DND-41 (cell line): Measurements from ENCODE around the gene CYP8B1.

ENCODE experiments used
- ATAC-seq: fragments of 200-7000 bp; cut with Tn5 transposase; 3 replicates; pipeline ENCODE4 v1.9.1; 2021; ENCODE audit warnings: low read depth; ENCODE audit not compliant: insufficient read depth
- DNase-seq: peaks from one replicate; pipeline ENCODE4 v3.0.0-alpha.2; 2020
- H2AFZ ChIP-seq: 2 replicates; pipeline ENCODE4 v1.6.0; 2012; ENCODE audit warnings: low read depth, low read length
- H3K27ac ChIP-seq: 2 replicates; pipeline ENCODE4 v1.5.1; 2012; ENCODE audit warnings: low read length, inconsistent platforms
- H3K27me3 ChIP-seq: fragments of 200-600 bp; sonication (generic); 2 replicates; pipeline ENCODE4 v1.6.0; 2012; ENCODE audit warnings: low read length, mild to moderate bottlenecking, inconsistent platforms; ENCODE audit not compliant: insufficient read depth, poor library complexity
- H3K36me3 ChIP-seq: 2 replicates; pipeline ENCODE4 v1.5.1; 2012; ENCODE audit warnings: low read length, inconsistent platforms; ENCODE audit not compliant: insufficient read depth
- H3K4me1 ChIP-seq: 2 replicates; pipeline ENCODE4 v1.5.1; 2012; ENCODE audit warnings: mild to moderate bottlenecking, low read length; ENCODE audit not compliant: insufficient read depth
- H3K4me2 ChIP-seq: 2 replicates; pipeline ENCODE4 v1.6.0; 2012; ENCODE audit warnings: mild to moderate bottlenecking, moderate library complexity, low read length, inconsistent platforms; ENCODE audit not compliant: insufficient read depth
- H3K4me3 ChIP-seq, 2 experiments: fragments of 200-600 bp in 1 of 2; shearing (Covaris generic) in 1 of 2; 2 replicates each; pipeline ENCODE4 v1.5.1; 2012 to 2016; ENCODE audit warnings: inconsistent platforms in 2 of 2, low read length in 2 of 2, mild to moderate bottlenecking in 2 of 2, low read depth in 1 of 2, moderate library complexity in 1 of 2
- H3K79me2 ChIP-seq: 2 replicates; pipeline ENCODE4 v1.6.0; 2012; ENCODE audit warnings: low read length, inconsistent platforms; ENCODE audit not compliant: insufficient read depth
- H3K9ac ChIP-seq: 2 replicates; pipeline ENCODE4 v1.6.0; 2012; ENCODE audit warnings: low read depth, mild to moderate bottlenecking, inconsistent platforms, low read length, moderate library complexity
- H3K9me3 ChIP-seq: 2 replicates; pipeline ENCODE4 v1.5.1; 2012; ENCODE audit warnings: low read length, moderate library complexity, mild to moderate bottlenecking, inconsistent platforms; ENCODE audit not compliant: insufficient read depth, severe bottlenecking
- H4K20me1 ChIP-seq: 2 replicates; pipeline ENCODE4 v1.6.0; 2012; ENCODE audit warnings: low read length; ENCODE audit not compliant: insufficient read depth
- CTCF ChIP-seq: IDR thresholded peaks from 2 replicates; pipeline ENCODE4 v1.5.1; 2012; ENCODE audit warnings: borderline replicate concordance, low read length, moderate library complexity, mild to moderate bottlenecking; ENCODE audit not compliant: poor library complexity, severe bottlenecking; ENCODE audit errors: extremely low read depth
- EZH2 ChIP-seq: IDR thresholded peaks from 3 replicates; pipeline ENCODE4 v1.6.1; 2012; ENCODE audit warnings: borderline replicate concordance, low read depth, mild to moderate bottlenecking, moderate library complexity, low read length, inconsistent platforms; ENCODE audit not compliant: severe bottlenecking

The CYP8B1 gene

GRCh38 chr3:42827023-42827422, 48.7 kb downstream of the CYP8B1 start:
- no peaks in the 10 kb centered on the region for H4K20me1 ChIP-seq
- no peaks in the 10 kb centered on the region for H3K36me3 ChIP-seq
- no peak overlapping the region for H3K9ac ChIP-seq
- H2AFZ ChIP-seq = no peak overlapping the region
- H3K79me2 ChIP-seq = no peaks in the 10 kb centered on the region
- TF ChIP-seq CTCF (no peak), EZH2 (no peak)
- H3K27ac ChIP-seq = no peak overlapping the region
- peaks cover 5% of the 10 kb centered on the region for H3K27me3 ChIP-seq
- no peak overlapping the region for H3K4me2 ChIP-seq
- ATAC-seq (no peak), DNase-seq (no peak)
- H3K4me1 ChIP-seq = no peaks in the 10 kb centered on the region
- H3K9me3 ChIP-seq = no peaks in the 10 kb centered on the region
- H3K4me3 ChIP-seq = no peak overlapping the region

GRCh38 chr3:42826141-42826540, 49.5 kb downstream of the CYP8B1 start:
- TF ChIP-seq EZH2 (no peak), CTCF (no peak)
- Histone ChIP-seq H3K4me2 (no peak overlapping the region), H3K27ac (no peak overlapping the region), H3K4me1 (no peaks in the 10 kb centered on the region), H3K27me3 (peaks cover 5% of the 10 kb centered on the region), H4K20me1 (no peaks in the 10 kb centered on the region), H3K9me3 (no peaks in the 10 kb centered on the region), H3K36me3 (no peaks in the 10 kb centered on the region), H2AFZ (no peak overlapping the region), H3K4me3 (no peak overlapping the region), H3K9ac (no peak overlapping the region), H3K79me2 (no peaks in the 10 kb centered on the region)
- ATAC-seq = no peak
- no peak for DNase-seq

GRCh38 chr3:42823351-42823750, 52.3 kb downstream of the CYP8B1 start:
- TF ChIP-seq CTCF = no peak
- H3K36me3 ChIP-seq = no peaks in the 10 kb centered on the region
- H3K79me2 ChIP-seq = no peaks in the 10 kb centered on the region
- H3K27me3 ChIP-seq = peaks cover 3% of the 10 kb centered on the region
- no peaks in the 10 kb centered on the region for H3K9me3 ChIP-seq
- H3K4me3 ChIP-seq = no peak overlapping the region
- ATAC-seq (no peak), DNase-seq (no peak)
- H3K4me2 ChIP-seq = no peak overlapping the region
- no peaks in the 10 kb centered on the region for H3K4me1 ChIP-seq
- H3K9ac ChIP-seq = no peak overlapping the region
- H4K20me1 ChIP-seq = no peaks in the 10 kb centered on the region
- no peak overlapping the region for H3K27ac ChIP-seq
- H2AFZ ChIP-seq = no peak overlapping the region

GRCh38 chr3:42822828-42823227, 52.9 kb downstream of the CYP8B1 start:
- H3K4me1 ChIP-seq = no peaks in the 10 kb centered on the region
- no peak overlapping the region for H3K4me3 ChIP-seq
- no peak for TF ChIP-seq EZH2
- no peak for TF ChIP-seq CTCF
- H3K36me3 ChIP-seq = no peaks in the 10 kb centered on the region
- ATAC-seq (no peak), DNase-seq (no peak)
- no peak overlapping the region for H3K27ac ChIP-seq
- no peak overlapping the region for H2AFZ ChIP-seq
- H3K27me3 ChIP-seq = peaks cover 2% of the 10 kb centered on the region
- no peaks in the 10 kb centered on the region for H3K9me3 ChIP-seq
- no peak overlapping the region for H3K9ac ChIP-seq
- H3K79me2 ChIP-seq = no peaks in the 10 kb centered on the region
- H4K20me1 ChIP-seq = no peaks in the 10 kb centered on the region
- H3K4me2 ChIP-seq = no peak overlapping the region
